BLaER1 (cell line): ENCODE results near the gene ABHD12B.

Experiments
- H3K27ac ChIP-seq: shearing (Covaris generic); formaldehyde crosslinking; 2 replicates; pipeline ENCODE4 v1.8.1; 2022
- H3K27me3 ChIP-seq: shearing (Covaris generic); formaldehyde crosslinking; 2 replicates; pipeline ENCODE4 v1.8.1; 2022
- H3K36me3 ChIP-seq: shearing (Covaris generic); formaldehyde crosslinking; 2 replicates; pipeline ENCODE4 v1.8.1; 2022
- H3K4me1 ChIP-seq: shearing (Covaris generic); formaldehyde crosslinking; 2 replicates; pipeline ENCODE4 v1.8.1; 2022
- H3K4me2 ChIP-seq: shearing (Covaris generic); formaldehyde crosslinking; 2 replicates; pipeline ENCODE4 v1.8.1; 2022
- H3K4me3 ChIP-seq: shearing (Covaris generic); formaldehyde crosslinking; 2 replicates; pipeline ENCODE4 v1.8.1; 2022
- H3K9ac ChIP-seq: shearing (Covaris generic); formaldehyde crosslinking; 2 replicates; pipeline ENCODE4 v1.8.1; 2022
- H3K9me3 ChIP-seq: shearing (Covaris generic); formaldehyde crosslinking; 2 replicates; pipeline ENCODE4 v1.8.1; 2022
- H4K20me1 ChIP-seq: shearing (Covaris generic); formaldehyde crosslinking; 2 replicates; pipeline ENCODE4 v1.8.1; 2022
- Cebpa-rat ChIP-seq: shearing (Covaris generic); IDR thresholded peaks from 2 replicates; pipeline ENCODE4 v1.8.1; 2022

Gene ABHD12B

GRCh38 chr14:50839048-50839447, 32.8 kb upstream of the ABHD12B start:
- Histone ChIP-seq H3K27ac (no peak overlapping the region), H3K4me1 (peaks cover 25% of the 10 kb centered on the region), H3K4me3 (no peak overlapping the region), H3K27me3 (no peaks in the 10 kb centered on the region), H4K20me1 (no peaks in the 10 kb centered on the region), H3K9ac (no peak overlapping the region), H3K9me3 (no peaks in the 10 kb centered on the region), H3K4me2 (no peak overlapping the region), H3K36me3 (no peaks in the 10 kb centered on the region)
- TF ChIP-seq Cebpa-rat = no peak

GRCh38 chr14:50839691-50840090, 32.2 kb upstream of the ABHD12B start:
- Histone ChIP-seq H3K27me3 (no peaks in the 10 kb centered on the region), H3K4me2 (no peak overlapping the region), H3K9ac (no peak overlapping the region), H4K20me1 (no peaks in the 10 kb centered on the region), H3K4me3 (no peak overlapping the region), H3K9me3 (no peaks in the 10 kb centered on the region), H3K4me1 (peaks cover 19% of the 10 kb centered on the region), H3K27ac (no peak overlapping the region), H3K36me3 (no peaks in the 10 kb centered on the region)
- TF ChIP-seq Cebpa-rat = no peak

DNA sequence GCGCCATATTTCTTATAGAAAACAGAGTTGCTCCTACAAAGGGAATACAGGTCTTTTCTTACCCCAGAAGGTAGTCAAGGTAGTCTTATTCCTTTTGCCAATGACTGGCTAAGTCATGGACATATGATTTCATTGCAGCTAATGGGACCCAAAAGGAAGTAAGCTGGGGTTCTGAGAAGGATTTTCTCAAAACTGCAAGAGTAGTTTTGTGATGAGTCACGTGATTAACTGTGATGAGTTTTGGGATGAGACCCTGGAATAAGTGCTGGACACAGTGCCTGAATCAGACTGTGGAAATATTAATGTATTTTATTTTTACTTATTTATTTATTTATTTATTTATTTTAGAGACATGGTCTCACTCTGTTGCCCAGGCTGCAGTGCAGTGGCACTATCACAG, 27.5 kb upstream of the ABHD12B start:
- Histone ChIP-seq H3K9ac (no peak overlapping the region), H3K36me3 (no peaks in the 10 kb centered on the region), H4K20me1 (no peaks in the 10 kb centered on the region), H3K27ac (no peak overlapping the region), H3K4me3 (no peak overlapping the region), H3K9me3 (no peaks in the 10 kb centered on the region), H3K4me1 (no peaks in the 10 kb centered on the region), H3K27me3 (no peaks in the 10 kb centered on the region), H3K4me2 (no peak overlapping the region)
- no peak for TF ChIP-seq Cebpa-rat

- no peaks in the 10 kb centered on the region for H3K36me3 ChIP-seq
- no peak overlapping the region for H3K27ac ChIP-seq
- TF ChIP-seq Cebpa-rat = no peak
- H4K20me1 ChIP-seq = no peaks in the 10 kb centered on the region
- no peak overlapping the region for H3K9ac ChIP-seq
- H3K4me1 ChIP-seq = no peaks in the 10 kb centered on the region
- H3K4me2 ChIP-seq = no peak overlapping the region
- H3K4me3 ChIP-seq = no peak overlapping the region
- H3K9me3 ChIP-seq = no peaks in the 10 kb centered on the region
- no peaks in the 10 kb centered on the region for H3K27me3 ChIP-seq
These were observed 26.7 kb upstream of the ABHD12B start for GRCh38 chr14:50845166-50845565.

DNA sequence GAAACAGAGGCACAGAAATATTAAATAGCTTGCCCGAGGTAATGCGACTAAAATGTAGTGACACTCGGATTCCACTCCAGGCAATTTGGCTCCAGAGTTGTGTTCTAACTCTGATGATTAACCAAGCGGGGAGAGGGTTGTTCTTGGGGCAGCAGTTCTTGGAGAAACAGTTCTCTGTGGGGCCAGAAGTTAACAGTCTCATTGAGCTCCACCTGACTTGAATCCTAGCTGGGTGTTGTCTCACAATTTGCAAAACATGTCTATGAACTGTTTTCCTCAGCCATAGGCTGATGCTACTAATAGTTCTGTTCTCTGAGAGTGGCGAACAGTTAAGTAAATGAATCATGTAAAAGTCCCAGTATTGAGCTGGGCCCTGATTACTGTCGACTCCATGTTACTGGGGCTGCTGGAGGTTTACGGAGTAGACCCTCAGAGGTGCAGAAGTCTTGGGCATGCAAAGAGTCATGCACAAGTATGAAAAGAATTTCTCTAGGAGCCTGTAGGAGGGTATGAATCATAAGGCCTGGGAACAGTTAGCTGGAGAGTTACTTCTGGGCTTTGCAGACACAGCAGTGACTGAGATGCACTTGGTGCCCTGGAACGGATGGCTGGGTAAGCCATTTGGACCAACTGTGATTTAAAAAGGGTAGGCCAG, 25.5 kb upstream of the ABHD12B start:
- Histone ChIP-seq H3K9ac (no peak overlapping the region), H3K36me3 (no peaks in the 10 kb centered on the region), H3K4me2 (no peak overlapping the region), H3K27me3 (no peaks in the 10 kb centered on the region), H3K27ac (no peak overlapping the region), H4K20me1 (no peaks in the 10 kb centered on the region), H3K4me3 (no peak overlapping the region), H3K9me3 (no peaks in the 10 kb centered on the region), H3K4me1 (no peaks in the 10 kb centered on the region)
- no peak for TF ChIP-seq Cebpa-rat

- H3K9me3 ChIP-seq = no peaks in the 10 kb centered on the region
- peaks cover 26% of the 10 kb centered on the region for H3K4me1 ChIP-seq
- no peak overlapping the region for H3K27ac ChIP-seq
- TF ChIP-seq Cebpa-rat = no peak
- no peaks in the 10 kb centered on the region for H3K27me3 ChIP-seq
- no peak overlapping the region for H3K4me3 ChIP-seq
- no peaks in the 10 kb centered on the region for H3K36me3 ChIP-seq
- no peak overlapping the region for H3K4me2 ChIP-seq
- no peak overlapping the region for H3K9ac ChIP-seq
- no peaks in the 10 kb centered on the region for H4K20me1 ChIP-seq
These were observed 18.0 kb upstream of the ABHD12B start for GRCh38 chr14:50853891-50854290.

- Histone ChIP-seq H3K4me2 (peak overlapping the region; percentile 57), H3K27me3 (no peaks in the 10 kb centered on the region), H3K9me3 (no peaks in the 10 kb centered on the region), H3K36me3 (no peaks in the 10 kb centered on the region), H3K27ac (no peak overlapping the region), H3K9ac (no peak overlapping the region), H3K4me3 (no peak overlapping the region), H4K20me1 (no peaks in the 10 kb centered on the region), H3K4me1 (peaks cover 32% of the 10 kb centered on the region)
- TF ChIP-seq Cebpa-rat = no peak
These were observed 17.3 kb upstream of the ABHD12B start for GRCh38 chr14:50854521-50854920.

GRCh38 chr14:50855558-50855957, 16.3 kb upstream of the ABHD12B start:
- H3K36me3 ChIP-seq = no peaks in the 10 kb centered on the region
- no peak for TF ChIP-seq Cebpa-rat
- no peak overlapping the region for H3K4me3 ChIP-seq
- H3K9me3 ChIP-seq = no peaks in the 10 kb centered on the region
- H3K27me3 ChIP-seq = no peaks in the 10 kb centered on the region
- H3K4me1 ChIP-seq = peaks cover 41% of the 10 kb centered on the region
- H3K27ac ChIP-seq = no peak overlapping the region
- H3K9ac ChIP-seq = no peak overlapping the region
- H3K4me2 ChIP-seq = no peak overlapping the region
- no peaks in the 10 kb centered on the region for H4K20me1 ChIP-seq

- Histone ChIP-seq H3K36me3 (no peaks in the 10 kb centered on the region), H3K4me3 (no peak overlapping the region), H3K27me3 (no peaks in the 10 kb centered on the region), H3K9me3 (no peaks in the 10 kb centered on the region), H3K4me1 (peaks cover 41% of the 10 kb centered on the region), H3K27ac (no peak overlapping the region), H3K4me2 (no peak overlapping the region), H3K9ac (no peak overlapping the region), H4K20me1 (no peaks in the 10 kb centered on the region)
- no peak for TF ChIP-seq Cebpa-rat
These were observed 15.2 kb upstream of the ABHD12B start for GRCh38 chr14:50856660-50857059.

- Histone ChIP-seq H3K27me3 (no peaks in the 10 kb centered on the region), H3K4me2 (peak overlapping the region; percentile 99), H3K36me3 (no peaks in the 10 kb centered on the region), H3K4me3 (peak overlapping the region; percentile 68), H3K9me3 (no peaks in the 10 kb centered on the region), H3K9ac (peak overlapping the region; percentile 75), H3K27ac (peak overlapping the region; percentile 58), H3K4me1 (peaks cover 43% of the 10 kb centered on the region), H4K20me1 (no peaks in the 10 kb centered on the region)
- TF ChIP-seq Cebpa-rat = no peak
These were observed 12.6 kb upstream of the ABHD12B start for GRCh38 chr14:50859296-50859624.
